LoVo (cell line): Measurements from ENCODE around the gene RGMB.
"Not testable (repeated sequence)": the region's sequence is repeated elsewhere in the genome, so short reads cannot be mapped to it uniquely, and the experiment has no call there.

ENCODE experiments used
- DNase-seq: peaks from one replicate; pipeline ENCODE4 v3.0.0-alpha.2; 2016; ENCODE audit warnings: low spot score

Gene RGMB, protein sequence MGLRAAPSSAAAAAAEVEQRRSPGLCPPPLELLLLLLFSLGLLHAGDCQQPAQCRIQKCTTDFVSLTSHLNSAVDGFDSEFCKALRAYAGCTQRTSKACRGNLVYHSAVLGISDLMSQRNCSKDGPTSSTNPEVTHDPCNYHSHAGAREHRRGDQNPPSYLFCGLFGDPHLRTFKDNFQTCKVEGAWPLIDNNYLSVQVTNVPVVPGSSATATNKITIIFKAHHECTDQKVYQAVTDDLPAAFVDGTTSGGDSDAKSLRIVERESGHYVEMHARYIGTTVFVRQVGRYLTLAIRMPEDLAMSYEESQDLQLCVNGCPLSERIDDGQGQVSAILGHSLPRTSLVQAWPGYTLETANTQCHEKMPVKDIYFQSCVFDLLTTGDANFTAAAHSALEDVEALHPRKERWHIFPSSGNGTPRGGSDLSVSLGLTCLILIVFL

DNA sequence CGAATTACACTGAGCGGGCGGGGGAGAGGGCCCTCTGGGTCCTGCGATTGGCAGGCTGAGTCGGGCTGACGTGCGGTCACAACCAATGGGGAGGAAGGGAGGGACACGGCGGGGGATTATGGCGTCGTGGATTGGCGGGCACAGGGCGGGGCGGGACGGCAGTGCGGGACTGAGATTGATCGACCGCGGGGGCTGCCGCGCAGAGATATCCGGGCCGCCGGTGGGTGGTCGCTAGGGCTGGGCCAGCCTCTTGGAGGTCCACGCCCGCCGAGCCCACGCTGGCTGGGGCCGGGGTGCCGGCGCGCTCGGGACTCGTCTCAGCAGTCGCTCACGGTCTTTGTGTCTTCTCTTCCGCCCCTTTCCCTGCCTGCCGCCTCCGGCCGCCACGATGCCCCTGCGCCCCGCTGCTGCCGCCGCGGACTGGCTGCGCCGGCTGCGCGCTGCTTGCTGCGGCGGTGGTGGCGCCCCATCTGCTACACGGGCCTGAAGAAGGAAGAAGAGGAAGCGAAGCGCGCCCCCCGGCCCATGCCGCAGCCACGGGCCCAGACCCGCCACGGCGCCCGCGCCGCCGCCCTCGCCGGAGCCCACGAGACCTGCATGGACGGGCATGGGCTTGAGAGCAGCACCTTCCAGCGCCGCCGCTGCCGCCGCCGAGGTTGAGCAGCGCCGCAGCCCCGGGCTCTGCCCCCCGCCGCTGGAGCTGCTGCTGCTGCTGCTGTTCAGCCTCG, at the start of gene RGMB:
TSS of gene RGMB (plus strand) at position 200 of the 728 bp plus-strand sequence. CDS start at position 608, 408 bp downstream.
- DNase-seq, result peak; percentile 98

GRCh38 chr5:98726258-98726657, 47.2 kb upstream of the RGMB start:
- no peak for DNase-seq

GRCh38 chr5:98727686-98728085, 45.8 kb upstream of the RGMB start:
- no peak for DNase-seq

GRCh38 chr5:98734646-98735045, 38.8 kb upstream of the RGMB start:
- DNase-seq, result no peak

DNA sequence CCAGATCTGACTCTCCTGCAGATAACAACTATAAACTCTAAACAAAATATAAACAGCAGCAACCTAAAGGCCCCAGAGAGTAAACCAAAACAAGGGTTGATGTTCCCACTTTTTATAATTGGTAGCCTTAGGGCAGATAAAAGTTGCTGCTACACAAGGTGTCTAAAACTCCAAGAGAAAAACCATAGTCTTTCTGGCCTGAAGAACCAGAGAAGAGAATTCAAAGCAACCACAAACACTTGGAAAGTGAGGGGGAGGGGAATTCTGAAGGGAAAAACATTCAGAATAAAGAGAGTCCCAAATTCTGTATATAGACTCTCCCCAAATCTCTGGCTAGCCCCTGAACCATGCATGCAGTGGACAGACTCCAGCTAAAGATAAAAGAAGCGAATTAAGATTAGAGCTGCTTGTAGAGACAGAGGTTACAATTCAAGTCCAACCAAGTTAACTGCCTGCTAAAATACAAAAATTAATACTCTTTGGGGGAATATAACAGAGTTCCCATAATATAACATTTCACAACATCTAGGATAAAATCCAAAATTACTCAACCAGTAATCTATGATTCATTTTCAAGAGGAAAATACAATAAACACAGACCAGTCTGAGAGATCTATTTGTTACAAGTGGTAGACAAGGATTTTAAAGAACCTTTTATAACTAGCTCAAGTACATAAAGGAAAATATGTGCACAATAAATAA, 37.5 kb upstream of the RGMB start:
- no peak for DNase-seq

- DNase-seq, result no peak
Measured at GRCh38 chr5:98736753-98737152, 36.7 kb upstream of the RGMB start.

DNA sequence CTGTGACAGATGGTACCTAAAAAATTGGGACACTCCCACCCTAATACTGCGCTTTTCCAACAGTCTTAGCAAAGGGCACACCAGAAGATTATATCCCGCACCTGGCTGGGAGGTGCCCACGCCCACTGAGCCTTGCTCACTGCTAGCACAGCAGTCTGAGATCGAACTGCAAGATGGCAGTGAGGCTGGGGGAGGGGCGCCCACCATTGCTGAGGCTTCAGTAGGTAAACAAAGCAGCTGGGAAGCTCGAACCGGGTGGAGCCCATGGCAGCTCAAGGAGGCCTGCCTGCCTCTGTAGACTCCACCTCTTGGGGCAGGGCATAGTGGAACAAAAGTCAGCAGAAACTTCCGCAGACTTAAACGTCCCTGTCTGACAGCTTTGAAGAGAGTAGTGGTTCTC, 36.0 kb upstream of the RGMB start:
- not testable (repeated sequence) for DNase-seq

- not testable (repeated sequence) for DNase-seq
Measured at GRCh38 chr5:98738481-98739149, 34.8 kb upstream of the RGMB start.

GRCh38 chr5:98741926-98742325, 31.5 kb upstream of the RGMB start:
- no peak for DNase-seq

GRCh38 chr5:98742396-98743073, 30.9 kb upstream of the RGMB start:
- DNase-seq, result no peak

DNA sequence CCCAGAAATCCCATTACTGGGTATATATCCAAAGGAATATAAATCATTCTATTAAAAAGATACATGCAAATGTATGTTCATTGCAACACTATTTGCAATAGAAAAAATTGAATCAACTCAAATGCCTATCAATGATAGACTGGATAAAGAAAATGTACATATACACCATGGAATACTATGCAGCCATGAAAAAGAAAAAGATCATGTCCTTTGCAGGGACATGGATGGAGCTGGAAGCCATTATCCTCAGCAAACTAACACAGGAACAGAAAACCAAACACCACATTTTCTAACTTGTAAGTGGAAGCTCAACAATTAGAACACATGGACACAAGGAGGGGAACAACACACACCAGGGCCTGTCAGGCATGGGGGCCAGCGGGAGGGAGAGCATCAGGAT, 25.2 kb upstream of the RGMB start:
- not testable (repeated sequence) for DNase-seq

DNA sequence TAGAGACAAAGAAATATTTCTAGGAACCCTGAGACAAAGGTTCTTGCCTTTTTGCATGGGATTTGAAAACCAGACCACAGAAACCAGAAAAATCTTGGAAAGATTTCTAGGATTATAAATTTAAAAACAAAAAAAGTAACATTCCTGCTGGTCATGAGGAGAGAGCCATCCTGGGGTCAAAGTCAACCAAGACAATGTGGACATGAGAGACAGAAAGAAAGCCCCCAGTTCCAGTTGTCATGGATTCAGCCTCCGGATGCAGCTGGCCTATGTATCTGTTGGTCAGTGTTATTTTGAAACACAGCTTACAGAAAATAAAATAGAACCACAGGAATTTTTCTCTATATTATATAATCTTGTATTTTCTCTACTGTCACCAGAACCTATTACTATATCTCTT, 24.4 kb upstream of the RGMB start:
- DNase-seq, result no peak

GRCh38 chr5:98750693-98751092, 22.8 kb upstream of the RGMB start:
- DNase-seq, result peak; percentile 17

DNA sequence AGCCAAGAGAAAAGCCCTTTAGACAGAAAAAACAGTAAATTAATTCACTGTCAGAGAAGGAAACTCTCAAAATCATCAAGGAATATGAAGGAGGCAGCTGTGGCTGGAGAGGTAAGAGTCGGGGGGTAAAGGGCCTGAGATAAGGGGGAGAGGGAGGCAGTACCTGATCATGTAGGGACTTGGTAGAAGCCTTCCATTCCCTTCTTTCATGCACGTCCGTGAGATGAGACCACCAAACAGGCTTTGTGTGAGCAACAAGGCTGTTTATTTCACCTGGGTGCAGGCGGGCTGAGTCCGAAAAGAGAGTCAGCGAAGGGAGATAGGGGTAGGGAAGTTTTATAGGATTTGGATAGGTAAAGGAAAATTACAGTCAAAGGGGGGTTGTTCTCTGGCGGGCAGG, 21.1 kb upstream of the RGMB start:
- not testable (repeated sequence) for DNase-seq

DNA sequence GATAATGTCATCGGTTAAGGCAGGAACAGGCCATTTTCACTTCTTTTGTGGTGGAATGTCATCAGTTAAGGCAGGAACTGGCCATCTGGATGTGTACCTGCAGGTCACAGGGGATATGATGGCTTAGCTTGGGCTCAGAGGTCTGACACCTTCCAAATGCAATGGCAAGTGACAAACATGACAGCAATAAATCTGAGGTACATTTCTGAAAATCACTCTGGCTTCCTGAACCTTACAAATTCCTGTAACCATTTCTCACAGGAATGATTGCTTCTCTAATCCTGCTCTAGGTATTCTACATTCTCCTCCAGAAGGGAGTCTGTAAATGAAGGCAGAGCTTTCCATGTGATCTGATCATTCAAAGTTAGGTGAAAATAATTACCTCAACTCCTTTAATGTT, 20.7 kb upstream of the RGMB start:
- DNase-seq, result not testable (repeated sequence)

GRCh38 chr5:98753507-98753906, 20.0 kb upstream of the RGMB start:
- no peak for DNase-seq

DNA sequence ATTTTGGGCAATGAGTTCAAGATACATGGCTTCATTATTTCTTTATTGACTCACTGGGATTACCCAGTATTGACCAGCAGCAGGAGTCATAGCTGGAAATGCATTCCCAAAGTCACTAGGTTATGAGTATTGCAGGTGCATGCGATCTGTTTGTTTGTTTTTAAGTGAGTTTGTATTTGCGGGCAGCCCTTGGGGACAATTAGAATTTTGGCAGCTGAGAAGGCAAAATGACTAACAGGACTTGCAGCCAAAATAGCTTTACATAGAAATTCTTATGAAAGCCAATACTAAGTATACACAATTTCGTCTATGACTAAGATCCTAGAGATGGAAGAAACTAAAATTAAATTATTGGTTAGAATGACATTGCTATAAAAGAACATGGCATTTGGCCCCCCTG, 18.1 kb upstream of the RGMB start:
- DNase-seq, result no peak

DNA sequence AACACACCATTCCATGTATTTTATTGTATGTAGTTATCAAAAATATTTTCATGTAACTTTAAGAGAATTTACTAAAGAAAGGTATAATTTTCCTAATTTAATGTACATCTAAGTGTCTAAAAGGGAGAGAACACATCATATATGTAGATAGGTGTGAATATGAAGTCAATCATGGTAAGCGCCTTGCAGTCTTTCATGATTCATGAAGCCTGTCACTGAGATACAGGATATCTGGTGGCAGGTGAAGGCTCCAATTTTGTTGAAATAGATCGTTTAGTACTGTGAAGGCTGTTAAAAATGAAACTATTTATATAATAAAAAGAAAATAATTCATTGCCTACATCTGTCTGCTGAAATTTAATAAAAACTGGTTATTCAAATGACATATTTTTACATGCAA, 15.5 kb upstream of the RGMB start:
- no peak for DNase-seq

- no peak for DNase-seq
Measured at GRCh38 chr5:98763001-98763630, 10.3 kb upstream of the RGMB start.

GRCh38 chr5:98765815-98766214, 7.6 kb upstream of the RGMB start:
- DNase-seq, result no peak

DNA sequence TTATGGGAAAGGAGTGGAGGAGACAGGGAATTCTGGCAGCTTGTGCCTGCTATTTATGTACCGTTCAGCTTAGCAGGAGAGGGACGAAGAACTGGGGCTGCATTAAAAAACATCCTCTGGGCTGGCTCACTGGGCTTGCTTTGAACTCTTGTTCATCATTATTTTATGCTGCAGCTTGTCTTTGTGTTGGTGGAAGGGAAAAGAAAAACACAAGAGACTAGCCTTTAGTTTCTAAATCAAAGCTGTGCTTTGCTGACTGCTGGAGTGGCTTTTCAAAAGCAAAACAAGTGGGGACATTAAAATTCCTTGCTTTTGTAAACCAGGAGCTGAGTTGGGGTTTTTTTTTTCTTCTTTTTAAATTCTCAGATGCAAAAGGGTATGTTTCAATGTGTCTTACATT, 5.9 kb upstream of the RGMB start:
- no peak for DNase-seq
